ENCODE measurements around the gene NOP10.
"Not testable (repeated sequence)": the region's sequence is repeated elsewhere in the genome, so short reads cannot be mapped to it uniquely, and the experiment has no call there.

NOP10 gene

GRCh38 chr15:34342737-34343575, at the start of gene NOP10, which contains the start of gene NUTM1:
Gene NOP10, minus strand, starts transcription at chr15:34343136. Its CDS starts 63 bp downstream, at chr15:34343073.
Gene NUTM1, plus strand, starts transcription at chr15:34343315. Its CDS starts 382 bp downstream, at chr15:34343697.
- peak; percentile 94 to 96 for DNase-seq (ENCODE audit: low read depth in 2 of 2)
- peak within 1 kb of the TSS; percentile 75 to 76 for H3K4me3 ChIP-seq (replicated peaks in 1 of 2; ENCODE audit: low read depth in 2 of 2, low read length in 2 of 2)
- peak; percentile 97 for TF ChIP-seq CTCF (IDR thresholded peaks at IDR 0.05; ENCODE audit: low read depth, low read length)

- not testable (repeated sequence) for DNase-seq (ENCODE audit: low read depth in 2 of 2); H3K4me3 ChIP-seq (replicated peaks in 1 of 2; ENCODE audit: low read depth in 2 of 2, low read length in 2 of 2)
These were observed 46.7 kb upstream of the NOP10 start for GRCh38 chr15:34389594-34390086.

- not testable (repeated sequence) for DNase-seq (ENCODE audit: low read depth in 2 of 2); H3K4me3 ChIP-seq (replicated peaks in 1 of 2; ENCODE audit: low read depth in 2 of 2, low read length in 2 of 2)
These were observed 39.0 kb upstream of the NOP10 start for GRCh38 chr15:34381829-34382521.

GRCh38 chr15:34380491-34380890, 37.6 kb upstream of the NOP10 start:
- not testable (repeated sequence) for DNase-seq (ENCODE audit: low read depth in 2 of 2); H3K4me3 ChIP-seq (replicated peaks in 1 of 2; ENCODE audit: low read depth in 2 of 2, low read length in 2 of 2)

- no peak overlapping the region for H3K4me3 ChIP-seq (replicated peaks in 1 of 2; ENCODE audit: low read depth in 2 of 2, low read length in 2 of 2)
- no peak for TF ChIP-seq CTCF (IDR thresholded peaks at IDR 0.05; ENCODE audit: low read depth, low read length)
- DNase-seq (ENCODE audit: low read depth in 2 of 2) = no peak
These were observed 33.9 kb upstream of the NOP10 start for GRCh38 chr15:34376856-34377255.

GRCh38 chr15:34375541-34375940, 32.6 kb upstream of the NOP10 start:
- not testable (repeated sequence) for H3K4me3 ChIP-seq (replicated peaks in 1 of 2; ENCODE audit: low read depth in 2 of 2, low read length in 2 of 2); DNase-seq (ENCODE audit: low read depth in 2 of 2)

GRCh38 chr15:34374816-34375215, 31.9 kb upstream of the NOP10 start:
- TF ChIP-seq CTCF (IDR thresholded peaks at IDR 0.05; ENCODE audit: low read depth, low read length) = no peak
- DNase-seq (ENCODE audit: low read depth in 2 of 2) = no peak
- H3K4me3 ChIP-seq (replicated peaks in 1 of 2; ENCODE audit: low read depth in 2 of 2, low read length in 2 of 2) = no peak overlapping the region

GRCh38 chr15:34373951-34374350, 31.0 kb upstream of the NOP10 start:
- no peak overlapping the region for H3K4me3 ChIP-seq (replicated peaks in 1 of 2; ENCODE audit: low read depth in 2 of 2, low read length in 2 of 2)
- TF ChIP-seq CTCF (IDR thresholded peaks at IDR 0.05; ENCODE audit: low read depth, low read length) = no peak
- DNase-seq (ENCODE audit: low read depth in 2 of 2) = no peak
